ENCODE results near the gene LRRC27.

LRRC27 gene

DNA sequence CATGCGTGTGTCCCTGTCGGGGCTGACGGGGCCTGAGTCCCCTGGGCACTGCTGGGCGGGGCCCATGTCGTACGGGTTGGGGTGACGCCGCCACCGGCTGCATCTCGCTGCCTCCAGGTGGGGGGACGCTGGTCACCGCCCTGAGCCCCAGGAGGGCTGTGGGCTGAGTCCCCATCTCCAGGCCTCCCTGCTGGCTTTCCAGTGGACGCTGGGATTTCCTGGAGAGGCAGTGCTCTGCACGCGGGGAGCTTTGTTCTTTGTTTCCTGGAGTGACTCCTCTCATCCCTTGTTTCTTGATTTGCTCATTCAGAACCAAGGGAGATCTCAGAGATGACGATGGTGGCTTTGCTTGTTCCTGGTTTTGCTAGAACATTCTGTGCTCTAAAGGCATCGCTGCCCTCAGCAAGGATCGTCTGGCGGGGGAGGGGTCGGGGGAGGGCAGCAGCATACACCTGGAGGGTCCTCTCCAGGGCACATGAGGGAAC, 86.0 kb downstream of the LRRC27 start:
- DNase-seq = no peak

DNA sequence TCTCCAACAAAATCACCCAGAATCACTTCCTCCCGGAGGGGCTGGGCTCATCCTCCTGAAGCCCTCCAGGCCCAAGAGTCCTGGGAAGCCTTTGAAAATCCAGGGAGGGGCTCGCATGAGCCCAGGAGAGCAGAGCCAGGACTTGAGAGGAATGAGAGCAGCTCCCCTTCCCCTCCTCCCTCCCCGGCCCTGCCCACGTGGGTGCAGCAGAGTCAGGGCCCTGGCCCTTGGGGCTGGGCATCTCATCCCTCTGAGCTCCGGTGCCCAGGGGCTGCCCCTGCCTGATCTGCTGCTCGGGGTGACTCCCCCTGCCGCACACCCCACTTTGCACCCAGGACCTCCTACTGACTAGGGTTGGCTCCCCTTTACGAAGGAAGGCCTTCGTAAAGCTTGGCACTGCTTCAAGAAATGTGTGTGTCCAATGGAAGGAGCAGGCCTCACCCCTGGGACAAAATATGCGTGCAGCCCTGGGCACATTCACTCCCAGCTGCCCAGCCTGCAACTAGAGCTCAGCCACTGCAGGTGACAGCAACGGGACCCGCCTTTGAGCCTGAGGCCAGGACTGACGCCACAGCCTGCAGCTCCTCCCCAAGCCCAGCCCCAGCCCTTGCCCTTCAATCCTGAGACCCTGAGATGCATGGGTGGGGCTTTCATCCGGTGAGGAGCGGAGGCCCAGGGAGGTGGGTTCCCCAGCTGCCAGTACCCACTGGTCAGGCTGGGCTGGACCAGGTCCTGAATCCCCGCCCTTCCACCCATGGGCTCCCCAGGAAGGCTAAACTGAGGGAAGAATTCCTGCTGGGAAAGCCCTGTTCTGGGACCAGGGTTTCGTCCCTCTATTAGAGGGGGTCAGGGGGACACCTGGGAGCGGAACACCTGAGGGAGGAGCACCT, 86.8 kb downstream of the LRRC27 start:
- no peak for DNase-seq

DNA sequence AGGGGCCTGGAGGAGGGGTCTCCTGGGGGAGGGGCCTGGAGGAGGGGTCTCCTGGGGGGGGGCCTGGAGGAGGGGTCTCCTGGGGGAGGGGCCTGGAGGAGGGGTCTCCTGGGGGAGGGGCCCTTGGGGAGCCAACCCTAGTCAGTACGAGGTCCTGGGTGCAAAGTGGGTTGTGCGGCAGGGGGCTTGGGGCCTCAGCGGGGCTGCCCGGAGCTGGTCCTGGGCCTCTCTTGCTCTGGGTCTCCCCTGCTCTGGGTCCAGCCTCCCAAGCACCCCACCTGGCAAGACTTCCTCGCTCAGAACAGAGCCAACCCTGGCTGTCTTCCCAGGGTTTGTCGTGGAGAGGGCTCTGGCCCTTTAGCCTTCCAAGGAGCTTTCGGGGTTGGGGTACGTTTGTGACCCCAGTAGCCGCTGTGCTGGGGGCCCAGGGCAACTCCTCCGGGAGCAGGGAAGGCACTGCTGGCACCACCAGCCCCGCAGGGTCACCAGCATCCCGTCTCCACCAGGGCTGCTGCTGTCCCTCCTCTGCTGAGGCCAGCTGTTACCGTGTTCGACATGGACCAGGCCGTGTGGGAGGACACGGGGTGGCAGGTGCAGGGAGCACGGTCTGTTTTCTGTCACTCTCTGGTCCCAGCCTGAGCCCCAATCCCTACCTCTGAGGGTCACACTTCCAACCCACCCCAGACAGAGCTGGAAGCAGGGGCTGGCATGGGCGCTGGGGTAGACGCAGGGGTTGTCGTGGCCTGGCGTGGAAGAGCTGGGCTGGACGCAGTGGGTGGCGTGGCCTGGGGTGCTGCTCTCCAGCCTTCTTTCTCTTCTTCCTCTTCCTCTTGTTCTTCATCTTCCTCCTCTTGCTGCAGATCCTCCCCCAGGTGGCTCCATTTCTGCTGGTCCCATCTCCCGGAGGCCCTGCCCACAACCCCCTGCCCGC, 87.8 kb downstream of the LRRC27 start:
- DNase-seq = no peak

DNA sequence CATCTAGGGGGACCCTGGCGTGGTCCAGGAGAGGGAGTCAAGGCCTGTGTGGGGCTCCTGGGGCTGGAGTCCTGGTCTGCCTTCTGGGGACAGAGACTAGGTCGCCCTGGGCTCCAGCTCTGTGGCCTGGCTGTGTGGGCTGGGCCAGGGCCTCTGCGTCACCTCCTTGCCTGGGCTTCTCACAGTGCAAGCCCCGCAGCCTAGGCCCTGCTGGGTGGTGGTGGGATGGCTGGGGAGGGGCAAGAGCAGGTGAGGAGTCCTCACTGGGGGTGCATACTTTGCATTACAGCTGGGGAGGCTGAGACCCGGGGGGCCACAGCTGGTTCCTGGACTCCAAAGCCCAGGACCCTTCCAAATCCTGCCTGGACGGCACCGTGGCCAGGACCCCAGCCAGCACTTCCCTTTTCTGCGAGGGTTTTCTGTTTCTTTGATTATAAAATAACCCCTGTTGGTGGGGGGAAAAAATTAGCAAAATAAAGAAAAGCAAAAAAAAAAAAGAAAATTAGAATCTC, 88.5 kb downstream of the LRRC27 start:
- no peak for DNase-seq

DNA sequence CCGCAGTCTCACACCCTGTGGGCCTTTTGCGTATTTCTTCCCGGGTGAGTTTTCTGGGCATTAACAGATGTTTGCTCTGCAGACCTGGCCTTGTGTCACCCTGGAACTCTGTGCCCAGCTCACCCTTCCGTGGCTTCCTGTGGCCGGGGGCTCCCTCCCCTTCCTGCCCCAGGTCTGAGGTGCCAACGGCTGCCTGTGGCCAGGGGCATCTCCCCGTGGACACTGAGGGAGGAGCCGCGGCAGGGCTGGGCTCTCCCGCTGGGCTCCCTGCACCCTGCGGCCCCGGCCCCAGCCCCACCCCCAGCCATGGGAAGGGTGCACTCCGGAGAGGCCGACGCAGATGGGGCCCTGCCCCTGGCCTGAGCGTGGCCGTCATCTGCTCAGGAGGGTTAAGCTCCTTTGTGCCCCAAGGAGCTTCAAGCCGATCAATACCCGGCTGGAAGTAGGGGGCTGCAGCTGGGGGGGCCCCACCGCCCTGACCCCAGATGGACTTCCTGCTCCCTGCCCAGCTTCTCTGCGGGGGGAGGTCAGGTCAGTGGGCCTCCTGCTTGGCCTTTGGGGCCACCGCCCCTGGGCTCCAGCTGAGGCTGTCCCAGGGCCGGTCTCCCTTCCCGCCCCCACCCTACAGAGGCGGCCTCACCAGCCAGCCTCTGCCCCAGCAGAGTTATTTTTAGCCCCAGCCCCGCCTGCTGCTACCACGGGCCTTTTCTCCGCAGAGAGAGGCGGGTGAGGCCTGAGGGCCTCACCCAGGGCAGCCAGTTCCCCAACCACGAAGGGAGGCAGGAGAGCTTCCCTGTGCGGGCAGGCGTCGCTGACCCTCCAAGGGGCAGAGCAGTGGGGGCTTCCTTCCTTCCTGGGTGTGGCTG, 89.2 kb downstream of the LRRC27 start:
- no peak for DNase-seq

DNA sequence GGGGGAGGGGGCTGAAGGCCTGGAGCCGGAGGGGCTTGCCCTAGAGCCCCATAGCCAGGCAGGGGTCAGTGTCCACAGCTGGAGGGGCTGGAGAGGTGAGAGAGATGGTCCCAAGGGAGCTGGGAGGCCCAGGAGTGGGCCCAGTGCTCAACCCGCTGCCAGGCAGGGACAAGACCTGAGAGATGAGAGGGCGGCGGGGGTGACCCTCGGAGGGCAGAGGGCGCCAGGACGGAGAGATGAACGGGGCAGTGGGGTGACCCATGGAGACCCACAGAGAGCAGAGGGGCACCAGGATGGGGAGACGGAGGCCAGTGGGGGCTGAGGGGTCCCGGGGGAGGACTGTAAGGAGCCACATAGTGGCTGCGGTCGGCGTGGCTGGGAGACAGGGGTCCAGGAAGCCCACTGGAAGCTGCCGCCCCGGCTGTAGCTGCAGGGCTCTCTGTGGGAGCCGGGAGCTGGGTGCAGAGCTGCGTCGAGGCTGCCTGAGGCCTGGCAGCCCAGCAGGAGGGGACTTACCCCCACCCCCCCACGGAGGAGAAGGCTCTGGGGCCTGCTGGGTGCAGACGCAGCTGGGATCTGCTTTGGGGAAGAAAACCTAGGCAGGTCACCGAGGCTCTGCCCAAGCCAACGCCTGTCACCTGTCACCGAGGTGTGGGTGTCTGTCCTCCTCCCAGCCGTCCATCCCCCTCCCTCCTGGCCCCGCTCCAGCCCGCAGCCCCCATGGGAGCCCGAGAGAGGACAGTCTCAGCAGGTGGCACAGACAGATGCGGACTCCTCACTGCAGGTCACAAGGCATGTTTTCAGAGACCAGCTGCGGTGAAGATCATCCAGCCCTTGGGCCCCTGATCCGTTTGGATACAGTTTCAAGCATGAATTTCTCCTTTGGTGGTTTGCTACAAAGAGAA, 90.1 kb downstream of the LRRC27 start:
- DNase-seq = peak; percentile 59

DNA sequence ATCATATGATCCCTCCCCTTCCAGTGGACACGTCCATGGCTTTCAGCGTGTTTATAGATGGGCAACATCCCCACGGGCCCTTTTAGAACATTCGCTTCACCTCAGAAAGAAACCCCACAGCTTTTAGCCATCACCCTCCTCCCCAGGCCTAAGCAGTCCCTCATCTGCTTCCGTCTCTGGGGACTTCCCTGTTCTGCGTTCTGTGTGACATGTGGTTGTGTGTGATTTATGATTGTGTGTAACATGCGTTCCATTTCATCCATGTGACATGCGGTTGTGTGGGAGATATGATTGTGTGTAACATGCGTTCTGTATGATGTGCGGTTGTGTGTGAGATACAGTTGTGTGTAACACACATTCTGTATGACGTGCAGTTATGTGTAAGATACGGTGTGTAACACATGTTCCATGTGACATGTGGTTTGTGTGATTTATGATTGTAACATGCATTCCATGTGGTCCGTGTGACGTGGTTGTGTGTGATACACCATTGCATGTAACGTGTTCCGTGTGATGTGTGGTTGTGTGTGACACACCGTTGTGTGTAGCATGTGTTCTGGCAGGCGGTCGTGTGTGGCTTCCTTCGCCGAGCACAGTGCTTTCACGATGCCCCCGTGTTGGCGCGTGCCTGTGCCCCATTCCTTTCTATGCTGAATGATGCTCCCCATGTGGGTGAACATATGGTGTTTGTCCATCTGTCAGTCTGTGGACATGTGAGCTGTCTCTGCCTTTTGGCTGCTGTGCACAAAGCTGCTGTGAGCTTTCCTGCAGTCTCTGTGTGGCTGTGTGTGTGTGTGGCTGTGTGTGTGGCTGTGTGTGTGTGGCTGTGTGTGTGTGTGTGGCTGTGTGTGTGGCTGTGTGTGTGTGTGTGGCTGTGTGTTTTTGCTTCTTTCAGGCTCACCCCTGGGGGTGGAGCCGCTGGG, 91.2 kb downstream of the LRRC27 start:
- DNase-seq = no peak

DNA sequence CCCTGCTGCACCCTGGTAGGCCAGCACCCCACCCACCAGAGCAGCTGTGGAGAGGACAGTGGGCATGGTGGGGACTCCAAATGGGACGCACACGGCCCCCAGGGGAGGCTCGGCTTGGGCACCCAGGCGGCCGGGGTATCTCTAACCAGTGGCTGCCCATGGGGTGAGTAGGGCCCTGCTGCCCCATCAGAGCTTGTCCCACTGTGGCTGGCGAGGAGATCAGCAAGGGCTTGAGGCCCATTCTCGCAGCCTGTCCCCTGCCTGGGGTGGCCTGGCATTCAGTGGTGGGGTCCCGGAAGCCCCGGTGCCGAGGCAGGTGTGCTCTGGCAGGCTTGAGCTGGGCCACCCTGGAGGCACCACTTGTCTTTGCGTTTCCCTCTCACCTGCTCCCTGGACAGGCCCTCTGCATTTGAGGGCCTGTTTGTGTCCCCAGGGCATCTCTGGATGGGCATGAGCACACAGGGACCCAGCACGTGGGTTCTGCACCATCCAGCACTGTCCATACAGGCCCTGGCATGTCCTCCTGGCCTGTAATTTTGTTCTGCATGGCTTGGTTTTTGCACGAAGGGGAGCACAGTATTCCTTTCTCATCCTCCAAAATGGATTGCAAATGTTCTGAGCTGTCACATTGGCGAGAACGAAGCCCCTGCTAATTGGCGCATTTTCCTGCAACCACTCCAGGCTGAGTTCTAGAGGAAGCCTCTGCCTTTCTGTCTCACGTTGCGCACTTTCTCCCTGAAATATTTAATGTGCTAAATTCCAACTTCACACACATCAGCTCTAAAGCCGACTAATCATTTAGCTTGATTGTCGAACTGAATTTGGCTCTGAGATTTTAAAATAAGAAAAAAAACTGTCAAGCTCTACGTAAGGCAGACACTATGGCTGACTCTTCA, 92.2 kb downstream of the LRRC27 start:
- peak; percentile 15 for DNase-seq

DNA sequence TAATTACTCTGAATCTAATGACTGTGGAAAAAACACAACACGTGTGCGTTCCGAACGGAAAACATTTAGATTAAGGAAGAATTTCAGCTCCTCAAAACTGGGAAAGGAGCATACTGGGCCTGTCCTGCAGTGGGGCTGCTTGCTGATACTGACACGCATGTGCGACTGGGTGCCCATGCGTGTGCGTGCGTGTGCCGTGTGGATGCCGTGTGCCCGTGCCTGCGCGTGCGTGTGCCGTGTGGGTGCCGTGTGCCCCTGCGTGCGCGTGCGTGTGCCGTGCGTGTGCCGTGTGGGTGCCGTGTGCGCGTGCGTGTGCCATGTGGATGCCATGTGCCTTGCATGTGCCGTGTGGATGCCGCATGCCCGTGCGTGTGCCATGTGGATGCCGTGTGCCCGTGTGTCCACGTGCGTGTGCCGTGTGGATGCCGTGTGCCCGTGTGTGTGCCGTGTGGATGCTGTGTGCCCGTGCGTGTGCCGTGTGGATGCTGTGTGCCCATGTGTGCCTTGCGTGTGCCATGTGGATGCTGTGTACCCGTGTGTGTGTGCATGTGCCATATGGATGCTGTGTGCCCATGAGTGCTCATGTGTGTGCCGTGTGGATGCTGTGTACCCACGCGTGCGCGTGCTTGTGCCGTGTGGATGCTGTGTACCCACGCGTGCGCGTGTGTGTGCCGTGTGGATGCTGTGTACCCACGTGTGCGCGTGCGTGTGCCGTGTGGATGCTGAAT, 93.2 kb downstream of the LRRC27 start:
- DNase-seq = no peak

DNA sequence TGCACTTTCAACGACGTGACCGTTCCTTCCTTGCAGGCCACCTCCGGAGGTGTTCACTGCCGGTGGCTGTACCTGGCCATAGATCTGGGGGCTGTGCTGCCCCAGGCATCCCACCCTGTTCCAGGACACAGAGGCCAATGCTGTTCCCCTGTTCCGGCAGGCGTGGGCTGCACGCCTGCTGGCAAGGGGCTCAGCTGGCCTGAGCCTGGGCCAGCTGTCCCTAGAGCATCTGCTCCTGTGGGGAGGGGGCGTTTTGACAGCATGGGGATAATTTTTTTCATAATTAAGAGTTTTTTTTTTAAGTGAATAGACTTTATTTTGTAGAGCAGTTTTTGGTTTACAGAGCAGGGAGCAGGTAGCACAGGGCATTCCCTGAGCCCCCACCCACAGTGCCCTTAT, 93.8 kb downstream of the LRRC27 start:
- DNase-seq = no peak

DNA sequence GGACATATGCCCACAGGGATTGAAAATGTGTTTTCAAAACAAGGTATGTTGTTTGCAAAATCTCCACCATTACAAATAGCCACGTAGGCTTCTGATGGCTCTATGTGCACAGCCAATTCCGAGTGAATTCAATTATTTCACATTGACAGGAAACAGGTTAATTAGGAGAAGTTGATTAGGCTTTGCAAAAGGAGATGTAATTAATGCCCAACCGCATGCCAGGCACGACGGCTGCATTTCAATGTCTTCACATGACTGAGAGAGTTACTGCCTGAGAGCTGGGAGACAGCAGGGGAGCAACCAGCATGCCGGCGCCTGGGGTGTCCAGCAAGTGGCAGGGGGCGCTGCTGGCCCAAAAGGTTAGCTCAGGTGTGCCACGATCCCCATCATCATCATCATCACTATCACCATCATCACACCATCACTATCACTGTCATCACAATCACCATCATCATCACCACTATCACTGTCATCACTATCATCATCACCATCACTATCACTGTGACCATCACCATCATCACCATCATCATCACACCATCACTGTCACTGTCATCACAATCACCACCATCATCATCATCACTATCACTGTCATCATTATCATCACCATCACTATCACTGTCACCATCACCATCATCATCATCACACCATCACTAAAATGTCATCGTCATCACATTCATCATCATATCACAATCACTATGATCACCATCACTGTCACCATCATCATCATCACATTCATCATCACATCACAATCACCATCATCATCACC, 95.2 kb downstream of the LRRC27 start:
- DNase-seq = no peak

DNA sequence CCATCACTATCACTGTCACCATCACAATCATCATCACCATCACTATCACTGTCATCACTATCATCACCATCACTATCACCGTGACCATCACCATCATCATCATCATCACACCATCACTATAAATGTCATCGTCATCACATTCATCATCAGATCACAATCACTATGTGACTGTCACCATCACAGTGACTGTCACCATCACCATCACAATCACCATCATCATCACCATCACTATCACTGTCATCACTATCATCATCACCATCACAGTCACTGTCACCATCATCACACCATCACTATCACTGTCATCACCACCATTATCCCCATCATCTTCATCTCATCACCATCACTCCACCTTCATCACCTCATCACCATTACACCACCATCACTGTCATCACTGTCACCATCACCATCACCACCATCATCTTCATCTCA, 96.0 kb downstream of the LRRC27 start:
- DNase-seq = no peak

DNA sequence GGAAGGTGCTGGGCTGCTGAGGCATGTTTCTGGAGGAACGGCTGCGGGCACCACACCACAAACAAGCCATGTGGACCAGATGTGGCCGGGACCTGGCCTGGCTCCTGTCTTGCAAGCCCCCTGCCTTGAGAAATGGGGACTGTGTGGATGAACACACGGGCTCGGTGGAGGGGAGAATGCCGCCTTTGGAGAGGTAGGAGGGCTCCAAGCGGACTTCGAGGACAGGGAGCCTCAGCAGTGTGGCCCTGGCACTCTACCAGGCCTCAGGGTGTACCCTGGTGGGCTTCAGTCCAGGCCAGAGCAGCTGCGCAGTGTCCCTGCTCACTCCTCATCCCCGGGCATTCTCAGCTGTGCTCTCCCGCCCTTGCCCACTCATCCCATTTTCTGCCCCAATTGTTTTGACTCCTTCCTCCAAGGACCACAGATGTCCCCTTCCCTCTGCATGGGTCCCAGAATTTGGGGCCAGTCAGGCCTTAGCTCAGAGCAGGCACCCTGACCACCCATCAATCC, 96.5 kb downstream of the LRRC27 start:
- no peak for DNase-seq
